ENCODE data around the gene PPARA. TPM values are rescaled to one million over a fixed set of nuclear protein-coding genes. Genes with fewer than 3 reads are reported as not detected.

PPARA gene
- total and polyA plus RNA-seq, 2 donors (not counting 3 experiments of a cell fraction or from before 2014, with no cell fraction given): 3.1 to 10.7 TPM

DNA sequence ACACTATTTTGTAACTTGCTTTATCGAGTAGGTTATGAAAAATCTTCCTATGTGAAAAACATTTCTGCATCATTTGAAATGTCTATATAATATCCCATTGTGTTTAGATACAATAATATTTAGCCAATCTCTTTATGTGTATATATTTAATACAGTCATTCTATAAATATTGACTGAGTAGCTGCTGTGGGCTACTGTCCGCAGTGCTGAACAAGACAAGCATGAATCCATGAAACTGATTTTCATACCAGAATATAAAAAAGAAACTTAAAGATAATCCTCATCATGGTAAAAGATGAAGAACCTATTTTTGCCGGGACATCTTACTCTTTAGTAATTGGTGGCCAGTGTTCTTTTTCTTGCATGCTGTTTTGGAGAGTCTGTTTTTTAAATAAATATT, 3.6 kb downstream of the PPARA start:
- Histone ChIP-seq H3K4me1 (ENCODE audit: control insufficient read depth, extremely low read depth, insufficient read depth, low read length) (peaks cover 11% of the 10 kb centered on the region), H3K36me3 (ENCODE audit: control insufficient read depth in 2 of 2, extremely low read depth in 1 of 2, insufficient read depth in 2 of 2, low read length in 2 of 2) (no peaks in the 10 kb centered on the region), H2AFZ (ENCODE audit: low read depth, low read length) (no peak overlapping the region), H3K9ac (replicated peaks; ENCODE audit: extremely low read depth, insufficient read depth, low read length) (no peak overlapping the region), H3K9me1 (replicated peaks; ENCODE audit: control insufficient read depth, extremely low read depth, insufficient read depth, low read length) (no peaks in the 10 kb centered on the region), H4K20me1 (replicated peaks; ENCODE audit: control insufficient read depth, extremely low read depth, insufficient read depth, low read length) (no peaks in the 10 kb centered on the region), H3K4me2 (ENCODE audit: insufficient read depth, low read length) (no peak overlapping the region), H3K27me3 (ENCODE audit: control insufficient read depth in 2 of 2, insufficient read depth in 2 of 2, low read length in 2 of 2) (peaks cover 3 to 9% of the 10 kb centered on the region in 2 experiments), H3K9me3 (replicated peaks; ENCODE audit: control insufficient read depth, insufficient read depth, low read length) (no peaks in the 10 kb centered on the region), H3K4me3 (replicated peaks in 1 of 3; ENCODE audit: insufficient read depth in 1 of 3, low read depth in 1 of 3, low read length in 3 of 3) (no peak overlapping the region), H3K27ac (ENCODE audit: insufficient read depth, low read depth, low read length) (no peak overlapping the region), H3K79me2 (ENCODE audit: control insufficient read depth, insufficient read depth, low read length) (no peaks in the 10 kb centered on the region)
- no peak for FAIRE-seq
- intact Hi-C loops (cut with micrococcal nuclease): no loop called here
- no peak for DNase-seq (ENCODE audit: low read depth, low spot score)
- BruUV-seq (replicated peaks): no TSS peak
- dilution Hi-C loops (cut with MboI; ENCODE audit: extremely low pct_ligation_motif_present, low sequenced_read_pairs): no loop called here
- TF ChIP-seq POLR2AphosphoS5 (IDR thresholded peaks at IDR 0.05; ENCODE audit: insufficient read depth, low read depth, low read length) (no peak), EZH2 (IDR thresholded peaks at IDR 0.05; ENCODE audit: borderline replicate concordance, low read depth, low read length, severe bottlenecking) (no peak)
- CTCF ChIA-PET: no interaction called here
- POLR2A ChIA-PET: no interaction called here

GRCh38 chr22:46156031-46156430, 5.7 kb downstream of the PPARA start:
- TF ChIP-seq, protein P1, sequence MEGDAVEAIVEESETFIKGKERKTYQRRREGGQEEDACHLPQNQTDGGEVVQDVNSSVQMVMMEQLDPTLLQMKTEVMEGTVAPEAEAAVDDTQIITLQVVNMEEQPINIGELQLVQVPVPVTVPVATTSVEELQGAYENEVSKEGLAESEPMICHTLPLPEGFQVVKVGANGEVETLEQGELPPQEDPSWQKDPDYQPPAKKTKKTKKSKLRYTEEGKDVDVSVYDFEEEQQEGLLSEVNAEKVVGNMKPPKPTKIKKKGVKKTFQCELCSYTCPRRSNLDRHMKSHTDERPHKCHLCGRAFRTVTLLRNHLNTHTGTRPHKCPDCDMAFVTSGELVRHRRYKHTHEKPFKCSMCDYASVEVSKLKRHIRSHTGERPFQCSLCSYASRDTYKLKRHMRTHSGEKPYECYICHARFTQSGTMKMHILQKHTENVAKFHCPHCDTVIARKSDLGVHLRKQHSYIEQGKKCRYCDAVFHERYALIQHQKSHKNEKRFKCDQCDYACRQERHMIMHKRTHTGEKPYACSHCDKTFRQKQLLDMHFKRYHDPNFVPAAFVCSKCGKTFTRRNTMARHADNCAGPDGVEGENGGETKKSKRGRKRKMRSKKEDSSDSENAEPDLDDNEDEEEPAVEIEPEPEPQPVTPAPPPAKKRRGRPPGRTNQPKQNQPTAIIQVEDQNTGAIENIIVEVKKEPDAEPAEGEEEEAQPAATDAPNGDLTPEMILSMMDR (IDR thresholded peaks at IDR 0.05; ENCODE audit: extremely low read depth in 1 of 2, insufficient read depth in 1 of 2, low read depth in 1 of 2, low read length in 2 of 2): no peak
- TF ChIP-seq EZH2 (IDR thresholded peaks at IDR 0.05; ENCODE audit: borderline replicate concordance, low read depth, low read length, severe bottlenecking) (no peak), JUN (IDR thresholded peaks at IDR 0.05; ENCODE audit: borderline replicate concordance, insufficient read depth, insufficient read length, low read depth) (no peak), MYC (IDR thresholded peaks at IDR 0.05; ENCODE audit: low read depth, low read length) (no peak), GATA2 (IDR thresholded peaks at IDR 0.05; ENCODE audit: insufficient read depth, insufficient read length, low read depth, low read length) (no peak)
- TF ChIP-seq, protein P2, sequence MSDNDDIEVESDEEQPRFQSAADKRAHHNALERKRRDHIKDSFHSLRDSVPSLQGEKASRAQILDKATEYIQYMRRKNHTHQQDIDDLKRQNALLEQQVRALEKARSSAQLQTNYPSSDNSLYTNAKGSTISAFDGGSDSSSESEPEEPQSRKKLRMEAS (IDR thresholded peaks at IDR 0.05; ENCODE audit: insufficient read depth, insufficient read length): no peak
- Histone ChIP-seq H3K27me3 (ENCODE audit: control insufficient read depth in 2 of 2, insufficient read depth in 2 of 2, low read length in 2 of 2) (no peaks in the 10 kb centered on the region), H3K9me1 (replicated peaks; ENCODE audit: control insufficient read depth, extremely low read depth, insufficient read depth, low read length) (no peaks in the 10 kb centered on the region), H3K9ac (replicated peaks; ENCODE audit: extremely low read depth, insufficient read depth, low read length) (no peak overlapping the region), H3K4me2 (ENCODE audit: insufficient read depth, low read length) (no peak overlapping the region), H3K27ac (ENCODE audit: insufficient read depth, low read depth, low read length) (no peak overlapping the region), H3K79me2 (ENCODE audit: control insufficient read depth, insufficient read depth, low read length) (no peaks in the 10 kb centered on the region), H3K4me1 (ENCODE audit: control insufficient read depth, extremely low read depth, insufficient read depth, low read length) (peaks cover 7% of the 10 kb centered on the region), H3K4me3 (replicated peaks in 1 of 3; ENCODE audit: insufficient read depth in 1 of 3, low read depth in 1 of 3, low read length in 3 of 3) (no peak overlapping the region), H2AFZ (ENCODE audit: low read depth, low read length) (no peak overlapping the region), H4K20me1 (replicated peaks; ENCODE audit: control insufficient read depth, extremely low read depth, insufficient read depth, low read length) (no peaks in the 10 kb centered on the region), H3K9me3 (replicated peaks; ENCODE audit: control insufficient read depth, insufficient read depth, low read length) (no peaks in the 10 kb centered on the region), H3K36me3 (ENCODE audit: control insufficient read depth in 2 of 2, extremely low read depth in 1 of 2, insufficient read depth in 2 of 2, low read length in 2 of 2) (no peaks in the 10 kb centered on the region)
- intact Hi-C loops (cut with micrococcal nuclease): no loop called here
- no TSS peak for BruUV-seq (replicated peaks)
- CTCF ChIA-PET: interaction anchor here (1.3 kb wide), 1 partner anchor 9 kb away, joined by 3 read pairs; no protein-coding TSS in a partner anchor
- FAIRE-seq (no peak), DNase-seq (ENCODE audit: low read depth, low spot score) (no peak)
- POLR2A ChIA-PET: no interaction called here
- dilution Hi-C loops (cut with MboI; ENCODE audit: extremely low pct_ligation_motif_present, low sequenced_read_pairs): no loop called here
